ENCODE measurements around the gene ARFGAP1. TPM values are rescaled to one million over a fixed set of nuclear protein-coding genes. Genes with fewer than 3 reads are reported as not detected.

The ARFGAP1 gene
- total and polyA plus RNA-seq, 2 donors from 2014 or later, result 40.4 to 84.3 TPM

DNA sequence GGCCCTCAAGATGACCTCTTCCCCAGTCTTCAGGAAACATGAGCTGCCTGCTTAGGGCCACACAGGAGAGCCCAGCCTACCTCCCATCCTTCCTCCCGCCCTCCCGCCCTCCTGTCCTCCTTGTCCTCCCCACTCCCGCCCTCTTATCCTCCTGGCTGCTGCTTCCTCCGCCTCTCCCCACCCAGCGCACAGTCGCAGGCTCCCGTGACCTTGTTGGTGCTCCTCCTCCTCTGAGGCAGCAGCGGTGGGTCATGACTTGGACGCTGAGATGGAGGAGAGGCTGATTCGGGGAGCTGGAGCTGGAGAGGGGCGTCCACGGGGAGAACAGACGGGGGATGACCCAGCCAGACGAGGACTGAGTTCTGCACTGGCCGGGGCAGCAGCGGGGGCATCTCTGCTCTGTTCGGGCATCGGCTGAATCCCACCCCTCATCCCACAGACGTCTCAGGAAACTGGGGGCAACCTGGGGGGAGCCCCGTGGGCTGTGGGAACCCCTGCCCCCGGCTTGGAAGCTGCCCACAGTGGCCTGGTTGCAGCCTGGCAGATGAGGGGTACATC, 56.2 kb downstream of the ARFGAP1 start:
- H3K9ac ChIP-seq (ENCODE audit: low read length in 3 of 3), result no peak overlapping the region
- no peaks in the 10 kb centered on the region for H3K4me1 ChIP-seq (ENCODE audit: control insufficient read depth in 2 of 3, insufficient read depth in 2 of 3, low read depth in 1 of 3, low read length in 3 of 3)
- no peaks in the 10 kb centered on the region for H3K36me3 ChIP-seq (ENCODE audit: control insufficient read depth in 2 of 3, insufficient read depth in 3 of 3, low read length in 3 of 3)
- peaks cover 0 to 7% (median 2%) of the 10 kb centered on the region in 3 donors for H3K9me3 ChIP-seq (ENCODE audit: control insufficient read depth in 2 of 3, insufficient read depth in 1 of 3, low read length in 3 of 3)
- DNase-seq, result peak in 2 of 5 donors; percentile 45 to 53
- H3K4me3 ChIP-seq (ENCODE audit: low read length in 3 of 3), result no peak overlapping the region
- no peaks in the 10 kb centered on the region for H3K27me3 ChIP-seq (ENCODE audit: control insufficient read depth, insufficient read depth, low read length)
- TF ChIP-seq, protein P1, sequence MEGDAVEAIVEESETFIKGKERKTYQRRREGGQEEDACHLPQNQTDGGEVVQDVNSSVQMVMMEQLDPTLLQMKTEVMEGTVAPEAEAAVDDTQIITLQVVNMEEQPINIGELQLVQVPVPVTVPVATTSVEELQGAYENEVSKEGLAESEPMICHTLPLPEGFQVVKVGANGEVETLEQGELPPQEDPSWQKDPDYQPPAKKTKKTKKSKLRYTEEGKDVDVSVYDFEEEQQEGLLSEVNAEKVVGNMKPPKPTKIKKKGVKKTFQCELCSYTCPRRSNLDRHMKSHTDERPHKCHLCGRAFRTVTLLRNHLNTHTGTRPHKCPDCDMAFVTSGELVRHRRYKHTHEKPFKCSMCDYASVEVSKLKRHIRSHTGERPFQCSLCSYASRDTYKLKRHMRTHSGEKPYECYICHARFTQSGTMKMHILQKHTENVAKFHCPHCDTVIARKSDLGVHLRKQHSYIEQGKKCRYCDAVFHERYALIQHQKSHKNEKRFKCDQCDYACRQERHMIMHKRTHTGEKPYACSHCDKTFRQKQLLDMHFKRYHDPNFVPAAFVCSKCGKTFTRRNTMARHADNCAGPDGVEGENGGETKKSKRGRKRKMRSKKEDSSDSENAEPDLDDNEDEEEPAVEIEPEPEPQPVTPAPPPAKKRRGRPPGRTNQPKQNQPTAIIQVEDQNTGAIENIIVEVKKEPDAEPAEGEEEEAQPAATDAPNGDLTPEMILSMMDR (IDR thresholded peaks at IDR 0.05; ENCODE audit: borderline replicate concordance, extremely low read depth, insufficient read depth), result no peak
- H3K27ac ChIP-seq (ENCODE audit: low read depth in 2 of 2, low read length in 2 of 2), result no peak overlapping the region
- no peak for FAIRE-seq
- intact Hi-C loops (cut with DNase I), result no loop called here

DNA sequence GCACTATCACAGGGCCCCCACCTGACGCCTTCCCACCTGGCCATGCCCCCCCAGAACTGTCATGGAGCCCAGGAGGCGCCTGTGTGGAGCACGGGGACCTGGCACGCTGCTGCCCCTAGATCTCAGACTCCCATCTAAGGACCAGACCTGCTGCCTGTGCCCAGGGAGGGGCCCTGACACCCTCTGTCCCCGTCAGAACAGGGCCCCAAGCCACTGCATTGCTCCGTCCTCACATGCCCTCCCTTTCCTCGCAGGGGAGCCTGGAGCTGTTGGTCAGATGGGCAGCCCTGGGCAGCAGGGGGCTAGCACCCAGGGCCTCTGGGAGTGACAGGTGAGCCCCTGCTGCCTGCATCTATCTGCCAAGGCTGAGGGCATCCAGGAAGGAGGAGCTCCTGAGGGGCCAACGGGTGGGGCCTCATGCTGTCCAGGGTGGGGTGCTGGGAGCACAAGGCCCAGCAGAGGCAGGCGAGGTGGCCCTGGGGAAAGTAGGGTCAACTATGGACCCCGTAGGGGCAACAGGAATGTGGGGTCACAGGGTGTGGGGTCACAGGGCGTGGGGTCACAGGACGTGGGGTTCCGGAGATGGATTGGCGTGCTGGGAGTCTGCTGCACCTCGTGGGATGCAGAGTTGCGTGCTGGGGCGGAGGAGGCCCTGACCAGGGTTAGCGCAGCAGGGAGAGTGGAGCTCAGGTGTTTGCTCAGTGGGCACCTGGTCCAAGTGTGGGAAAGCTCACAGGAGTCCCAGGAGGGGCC, 56.9 kb downstream of the ARFGAP1 start:
- intact Hi-C loops (cut with DNase I), result no loop called here
- H3K4me3 ChIP-seq (ENCODE audit: low read length in 3 of 3), result no peak overlapping the region
- H3K9me3 ChIP-seq (ENCODE audit: control insufficient read depth in 2 of 3, insufficient read depth in 1 of 3, low read length in 3 of 3), result peaks cover 0 to 7% (median 2%) of the 10 kb centered on the region in 3 donors
- no peak overlapping the region for H3K9ac ChIP-seq (ENCODE audit: low read length in 3 of 3)
- H3K36me3 ChIP-seq (ENCODE audit: control insufficient read depth in 2 of 3, insufficient read depth in 3 of 3, low read length in 3 of 3), result no peaks in the 10 kb centered on the region
- no peak for FAIRE-seq
- TF ChIP-seq, protein P1 (IDR thresholded peaks at IDR 0.05; ENCODE audit: borderline replicate concordance, extremely low read depth, insufficient read depth), result no peak
- H3K27ac ChIP-seq (ENCODE audit: low read depth in 2 of 2, low read length in 2 of 2), result no peak overlapping the region
- H3K4me1 ChIP-seq (ENCODE audit: control insufficient read depth in 2 of 3, insufficient read depth in 2 of 3, low read depth in 1 of 3, low read length in 3 of 3), result no peaks in the 10 kb centered on the region
- DNase-seq, result peak in 1 of 5 donors; percentile 60
- no peaks in the 10 kb centered on the region for H3K27me3 ChIP-seq (ENCODE audit: control insufficient read depth, insufficient read depth, low read length)

DNA sequence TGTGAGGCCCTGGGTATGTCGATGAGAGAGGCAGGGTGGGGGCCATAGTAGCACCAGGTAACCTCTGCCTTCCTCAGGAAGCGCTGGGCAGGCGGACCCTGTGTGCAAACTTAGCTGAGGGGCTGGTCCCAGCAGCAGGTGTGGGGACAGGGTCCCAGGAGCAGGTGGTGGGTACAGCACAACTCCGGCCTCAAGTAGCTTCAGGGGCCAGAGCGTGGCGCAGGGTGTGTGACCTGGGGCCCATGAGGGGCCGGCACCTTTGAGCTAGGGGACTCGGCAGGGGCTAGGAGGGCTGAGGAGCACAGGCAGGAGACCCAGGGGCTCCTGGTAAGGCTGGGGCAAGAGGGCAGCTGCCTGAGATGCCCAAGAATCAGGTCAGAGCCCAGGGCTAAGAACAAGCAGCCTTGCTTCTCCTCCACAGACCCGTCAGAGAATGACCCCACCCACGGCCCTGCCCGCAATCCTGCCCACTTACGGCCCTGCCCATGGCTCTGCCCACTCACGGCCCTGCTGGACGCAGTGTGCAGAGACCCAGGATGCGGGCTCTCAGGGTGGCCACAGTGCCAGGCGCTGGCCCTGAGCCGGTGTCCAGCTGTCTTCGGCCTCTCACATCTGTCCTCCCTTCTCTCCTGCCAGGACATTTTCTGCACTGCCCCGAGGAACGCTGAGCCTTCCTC, 57.6 kb downstream of the ARFGAP1 start:
- peak in 1 of 5 donors; percentile 55 for DNase-seq
- no peak overlapping the region for H3K9ac ChIP-seq (ENCODE audit: low read length in 3 of 3)
- peaks cover 0 to 7% (median 2%) of the 10 kb centered on the region in 3 donors for H3K9me3 ChIP-seq (ENCODE audit: control insufficient read depth in 2 of 3, insufficient read depth in 1 of 3, low read length in 3 of 3)
- TF ChIP-seq, protein P1 (IDR thresholded peaks at IDR 0.05; ENCODE audit: borderline replicate concordance, extremely low read depth, insufficient read depth), result no peak
- no peaks in the 10 kb centered on the region for H3K27me3 ChIP-seq (ENCODE audit: control insufficient read depth, insufficient read depth, low read length)
- no peak overlapping the region for H3K27ac ChIP-seq (ENCODE audit: low read depth in 2 of 2, low read length in 2 of 2)
- H3K36me3 ChIP-seq (ENCODE audit: control insufficient read depth in 2 of 3, insufficient read depth in 3 of 3, low read length in 3 of 3), result no peaks in the 10 kb centered on the region
- no peak overlapping the region for H3K4me3 ChIP-seq (ENCODE audit: low read length in 3 of 3)
- no peaks in the 10 kb centered on the region for H3K4me1 ChIP-seq (ENCODE audit: control insufficient read depth in 2 of 3, insufficient read depth in 2 of 3, low read depth in 1 of 3, low read length in 3 of 3)
- intact Hi-C loops (cut with DNase I), result no loop called here
- FAIRE-seq, result no peak
